Sciatic nerve (tissue), 2 donors: ENCODE data around the gene XYLT1. TPM values are rescaled to one million over a fixed set of nuclear protein-coding genes. Genes with fewer than 3 reads are reported as not detected.
"Not testable (repeated sequence)": the region's sequence is repeated elsewhere in the genome, so short reads cannot be mapped to it uniquely, and the experiment has no call there.

Experiments used
- ATAC-seq: fragments of 200-7000 bp; cut with Tn5 transposase; one replicate; pipeline ENCODE4 v1.9.1; 2020; ENCODE audit warnings: mild to moderate bottlenecking, moderate library complexity
- DNase-seq: peaks from one replicate; pipeline ENCODE4 v3.0.0-alpha.2; 2020; ENCODE audit warnings: low spot score
- intact Hi-C: fragments of 100-400 bp; cut with DNase I; formaldehyde crosslinking; loops from one replicate; pipeline ENCODE4 v1.14.2; 2022
- total RNA-seq: library from RNA; stranded (reverse); fragmentation: NEBNext Ultra II Directional; extraction: Animal tissue kit (Norgen Biotek cat#: 25700); gene quantifications from one replicate; pipeline ENCODE4 v1.2.1, GENCODE V29; 2021
- donor health status: DM: no; HTN: no; CAD: no.
- donor health status: DM: no; HTN: no; CAD: no.

XYLT1 gene
- total RNA-seq, 1 donor from 2014 or later = 17.3 TPM

GRCh38 chr16:17335406-17335805, 135.4 kb downstream of the XYLT1 start:
- DNase-seq, ATAC-seq, intact Hi-C loops: not testable (repeated sequence)

GRCh38 chr16:17334096-17334495, 136.7 kb downstream of the XYLT1 start:
- DNase-seq = no peak
- peak; percentile 40 for ATAC-seq
- intact Hi-C loops = no loop called here

DNA sequence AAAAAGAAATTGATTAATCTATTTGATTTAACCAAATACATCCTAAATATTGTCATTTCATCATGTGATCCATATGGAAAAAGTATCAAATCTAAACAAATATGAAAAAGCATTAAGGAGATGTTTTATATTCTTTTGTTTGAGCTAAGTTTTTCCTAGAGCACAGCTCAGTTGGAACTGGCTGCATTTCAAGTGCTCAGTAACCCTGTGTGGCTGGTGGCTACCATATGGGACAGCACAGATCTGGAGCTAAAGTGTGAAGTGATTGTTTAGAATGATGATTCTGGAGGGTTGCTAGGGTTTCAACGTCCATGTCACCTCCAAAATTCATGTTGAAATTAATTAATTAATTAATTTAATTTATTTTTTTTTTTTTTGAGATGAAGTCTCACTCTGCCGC, 137.5 kb downstream of the XYLT1 start:
- ATAC-seq (no peak), DNase-seq (no peak)
- intact Hi-C loops = no loop called here

DNA sequence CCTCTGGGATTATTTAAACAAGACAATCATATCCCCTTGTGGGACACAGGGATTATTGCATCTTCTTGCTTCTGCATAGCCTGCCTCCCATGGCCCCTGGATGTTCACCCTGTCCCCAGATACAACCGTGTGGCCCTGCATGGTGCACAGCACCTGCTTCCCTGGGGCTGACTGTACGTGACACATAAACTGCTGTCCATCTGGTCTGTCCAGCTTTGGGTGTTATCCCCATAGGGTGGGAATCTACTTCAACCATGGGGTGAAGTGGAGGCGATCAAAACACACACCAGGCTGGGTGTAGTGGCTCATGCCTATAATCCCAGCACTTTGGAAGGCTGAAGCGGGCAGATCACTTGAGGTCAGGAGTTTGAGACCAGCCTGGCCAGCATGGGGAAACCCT, 138.8 kb downstream of the XYLT1 start:
- no peak for ATAC-seq
- intact Hi-C loops = no loop called here
- no peak for DNase-seq

DNA sequence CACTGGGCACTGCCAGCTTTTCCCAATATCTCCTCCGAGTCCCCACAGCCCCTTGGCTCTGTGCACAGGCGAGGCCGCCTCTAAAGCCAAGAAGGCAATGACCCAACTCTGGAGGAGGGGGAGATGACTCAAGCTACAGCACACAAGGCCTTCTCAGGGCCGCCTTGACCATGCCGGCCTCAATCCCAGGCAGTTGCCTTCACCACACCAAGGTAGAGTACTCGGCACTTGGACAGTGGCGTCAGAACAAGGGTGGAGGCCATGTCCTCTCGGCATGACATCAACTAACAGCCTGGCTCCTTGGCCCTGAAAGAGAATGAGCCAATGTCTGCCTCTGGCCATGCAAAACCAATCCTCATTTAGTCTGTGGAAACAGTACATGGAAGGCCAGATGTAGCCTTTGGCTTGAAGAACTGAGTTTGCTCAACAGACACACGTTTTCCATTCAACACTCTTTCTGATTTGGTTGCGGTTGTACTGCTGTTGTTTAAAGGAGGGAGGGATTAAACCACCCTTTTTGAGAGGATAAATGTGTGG, 139.6 kb downstream of the XYLT1 start:
- DNase-seq (no peak), ATAC-seq (peak; percentile 83)
- intact Hi-C loops = no loop called here

DNA sequence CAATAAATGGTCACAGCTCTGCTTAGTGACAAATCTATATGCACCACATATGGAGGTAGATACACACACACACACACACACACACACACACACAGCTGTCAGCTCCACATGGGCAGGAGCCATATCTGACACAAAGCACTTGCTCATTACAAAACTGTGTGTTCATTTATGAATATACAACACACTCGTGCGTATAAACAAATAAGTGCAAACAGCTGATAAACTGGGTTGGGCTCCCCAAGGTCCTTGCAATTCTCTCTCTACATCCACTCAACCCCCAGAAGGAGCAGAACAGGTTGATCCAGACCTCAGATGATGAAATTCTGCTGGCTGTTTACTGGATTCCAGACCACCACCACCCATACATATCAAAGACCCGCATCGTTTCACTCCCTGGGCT, 140.7 kb downstream of the XYLT1 start:
- intact Hi-C loops = no loop called here
- ATAC-seq (no peak), DNase-seq (no peak)

DNA sequence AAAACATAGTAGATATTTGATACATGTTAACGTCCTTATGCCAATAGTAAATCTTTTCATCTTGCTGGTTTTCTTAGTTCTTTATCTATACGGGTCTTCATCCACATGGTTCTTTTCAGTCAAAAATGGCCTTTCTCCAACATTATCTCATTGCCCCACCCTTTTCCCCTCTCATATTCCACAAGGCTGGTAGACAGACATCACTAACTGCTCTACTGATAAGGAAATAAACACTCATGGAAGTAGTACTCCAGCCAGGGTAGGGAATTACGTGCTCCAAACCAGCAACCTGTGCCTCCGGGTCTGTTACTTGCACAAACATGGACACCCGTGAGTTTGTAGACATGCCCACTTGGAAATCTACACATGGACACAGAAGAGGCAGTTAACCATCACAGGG, 141.4 kb downstream of the XYLT1 start:
- peak; percentile 21 for ATAC-seq
- intact Hi-C loops = no loop called here
- no peak for DNase-seq

GRCh38 chr16:17328932-17329331, 141.8 kb downstream of the XYLT1 start:
- intact Hi-C loops = no loop called here
- ATAC-seq (peak; percentile 74), DNase-seq (no peak)

GRCh38 chr16:17327664-17328335, 143.0 kb downstream of the XYLT1 start:
- DNase-seq (no peak), ATAC-seq (no peak)
- intact Hi-C loops = no loop called here

DNA sequence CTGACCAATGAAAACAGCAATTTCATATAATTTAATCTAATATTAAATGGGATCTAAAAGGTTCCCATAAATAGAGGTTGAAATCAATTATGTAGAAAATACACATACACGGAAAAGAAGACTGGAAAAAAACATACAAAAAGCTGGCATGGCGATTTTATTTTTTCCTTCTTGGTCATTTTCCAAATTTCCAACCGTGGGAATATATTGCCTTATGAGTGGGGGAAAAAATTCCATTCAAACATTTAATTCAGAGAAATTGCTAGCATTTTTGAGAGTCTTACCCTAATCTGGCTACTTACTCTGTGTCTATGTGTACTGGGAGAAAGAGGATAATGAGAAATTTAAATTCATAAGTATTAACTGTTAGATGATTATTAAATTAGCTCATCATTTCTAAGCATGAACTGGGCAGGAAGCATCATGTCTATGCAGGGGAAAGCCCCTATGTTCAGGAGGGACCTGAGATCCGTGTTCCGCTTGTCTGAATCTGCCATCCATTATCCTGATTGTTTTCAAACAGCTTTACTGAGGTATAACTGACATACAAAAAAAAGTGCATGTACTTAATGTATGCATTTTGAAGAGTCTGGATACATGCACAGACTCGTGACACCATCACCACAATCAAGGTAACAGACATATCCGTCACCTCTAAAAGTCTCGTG, 145.2 kb downstream of the XYLT1 start:
- intact Hi-C loops = no loop called here
- ATAC-seq = no peak
- DNase-seq = no peak

DNA sequence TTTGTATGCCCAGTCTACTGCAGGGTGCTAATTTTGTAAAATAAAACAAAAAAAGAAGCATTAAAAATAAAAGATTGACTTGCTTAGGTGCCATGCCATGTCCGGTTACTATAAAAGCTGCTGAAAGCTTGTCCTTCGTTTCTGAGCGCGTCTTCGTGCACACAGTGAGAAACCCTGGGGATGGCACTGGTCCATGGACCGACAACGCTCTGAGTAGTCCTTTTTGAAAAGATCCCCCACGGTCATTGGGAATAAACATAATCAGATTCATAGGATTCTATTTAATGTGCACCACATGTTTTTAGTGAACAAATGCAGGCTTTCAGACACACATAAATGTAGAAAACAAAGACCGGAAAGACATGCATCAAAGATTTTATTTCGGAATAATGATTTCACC, 146.3 kb downstream of the XYLT1 start:
- intact Hi-C loops = no loop called here
- no peak for DNase-seq
- no peak for ATAC-seq

DNA sequence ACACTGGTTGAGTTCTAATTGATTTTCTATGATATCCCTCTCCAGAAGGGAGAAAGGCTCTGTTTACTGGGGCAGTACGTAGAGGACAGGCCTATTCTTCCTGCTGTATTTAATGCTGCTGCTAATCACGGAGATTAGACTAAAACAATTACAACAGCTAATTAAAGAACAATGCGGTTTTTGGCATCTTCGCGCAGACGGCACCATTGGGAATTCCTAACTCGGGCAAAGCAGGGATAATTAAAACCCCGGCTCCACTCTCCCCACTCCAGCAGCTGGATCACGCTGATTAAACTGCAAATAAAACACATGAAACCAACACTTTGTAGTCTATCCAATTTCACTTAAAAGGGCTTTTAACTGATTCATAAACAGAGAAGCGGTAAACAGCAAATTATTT, 147.6 kb downstream of the XYLT1 start:
- no peak for ATAC-seq
- no peak for DNase-seq
- intact Hi-C loops = no loop called here

DNA sequence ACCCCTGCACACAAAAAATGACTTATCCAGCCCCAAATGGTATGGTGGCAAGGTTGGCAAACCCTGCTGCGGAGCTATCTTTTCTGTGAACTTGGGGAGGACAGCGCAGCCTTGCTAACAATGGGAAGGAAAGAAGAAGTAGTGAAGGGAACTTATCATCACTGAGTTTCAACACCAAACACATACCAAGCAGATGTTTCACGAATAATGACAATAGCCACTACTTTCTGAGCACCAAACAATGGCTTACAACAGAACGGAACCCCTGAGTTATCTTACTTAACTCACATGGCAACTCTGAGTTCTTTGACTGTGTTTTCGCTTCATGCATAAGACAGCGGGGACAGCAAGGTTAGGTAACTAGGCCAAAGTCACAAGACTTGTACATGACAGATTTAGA, 148.9 kb downstream of the XYLT1 start:
- ATAC-seq = no peak
- DNase-seq = no peak
- intact Hi-C loops = no loop called here

- DNase-seq (no peak), ATAC-seq (no peak)
- intact Hi-C loops = no loop called here
These were observed 150.8 kb downstream of the XYLT1 start for GRCh38 chr16:17320009-17320408.

GRCh38 chr16:17318238-17318637, 152.5 kb downstream of the XYLT1 start:
- ATAC-seq (peak; percentile 67), DNase-seq (peak; percentile 55)
- intact Hi-C loops = no loop called here

DNA sequence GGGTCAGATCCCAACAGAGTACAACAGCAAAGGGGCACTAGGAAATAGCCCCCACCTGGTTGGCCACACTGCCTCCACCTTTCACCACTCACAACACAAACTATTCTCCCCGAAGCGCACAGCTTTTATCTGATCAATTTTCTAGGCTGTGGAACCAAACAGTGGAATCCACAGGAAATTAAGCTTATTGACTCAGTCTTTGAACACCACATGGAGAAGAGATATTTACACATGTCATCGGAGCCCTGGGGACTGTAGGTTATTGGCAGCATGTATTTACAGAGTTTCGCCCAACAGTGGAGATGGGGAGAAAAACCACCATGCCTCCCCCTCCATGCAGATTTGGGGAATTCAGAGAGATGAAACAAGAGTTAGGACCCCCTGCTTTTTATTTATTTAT, 154.8 kb downstream of the XYLT1 start:
- intact Hi-C loops = no loop called here
- DNase-seq (no peak), ATAC-seq (no peak)

DNA sequence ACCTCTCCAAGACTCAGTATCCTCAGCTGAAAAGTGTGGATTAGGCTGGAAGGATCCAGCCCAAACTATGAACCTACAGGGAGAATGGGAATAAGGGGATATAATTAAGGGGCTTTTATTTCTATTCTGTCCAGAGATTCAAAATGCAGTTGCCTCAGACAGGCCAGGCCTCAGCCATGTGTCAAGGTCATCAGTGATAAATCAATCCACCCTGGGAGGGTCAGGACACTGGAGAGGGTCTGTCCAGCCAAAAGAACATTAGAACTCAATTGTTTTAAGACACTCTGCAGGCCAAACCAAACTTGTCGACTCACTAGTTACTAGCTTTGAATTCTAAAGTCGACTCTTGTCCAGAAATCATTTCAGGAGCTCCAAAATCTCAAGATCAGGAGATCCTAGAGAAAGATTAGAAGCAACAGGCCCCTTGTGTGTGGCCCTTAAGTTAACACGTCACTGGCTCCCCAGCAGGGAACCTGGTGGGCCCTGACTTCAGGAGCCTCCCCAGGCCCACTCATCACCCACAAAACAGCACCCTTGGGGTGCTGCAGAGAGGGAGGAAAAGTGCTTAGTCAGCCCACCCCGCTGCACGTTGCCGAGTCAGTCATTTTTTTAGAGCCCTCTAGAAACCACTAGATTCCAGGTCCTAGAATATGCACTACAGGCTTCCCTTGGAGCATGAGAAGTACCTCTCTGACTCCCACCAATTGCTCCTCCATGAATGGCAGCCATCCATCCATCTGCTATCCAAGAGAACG, 156.8 kb downstream of the XYLT1 start:
- peak; percentile 63 for ATAC-seq
- no peak for DNase-seq
- intact Hi-C loops = no loop called here

GRCh38 chr16:17313085-17313611, 157.6 kb downstream of the XYLT1 start:
- peak; percentile 78 for ATAC-seq
- peak; percentile 73 for DNase-seq
- intact Hi-C loops = no loop called here

DNA sequence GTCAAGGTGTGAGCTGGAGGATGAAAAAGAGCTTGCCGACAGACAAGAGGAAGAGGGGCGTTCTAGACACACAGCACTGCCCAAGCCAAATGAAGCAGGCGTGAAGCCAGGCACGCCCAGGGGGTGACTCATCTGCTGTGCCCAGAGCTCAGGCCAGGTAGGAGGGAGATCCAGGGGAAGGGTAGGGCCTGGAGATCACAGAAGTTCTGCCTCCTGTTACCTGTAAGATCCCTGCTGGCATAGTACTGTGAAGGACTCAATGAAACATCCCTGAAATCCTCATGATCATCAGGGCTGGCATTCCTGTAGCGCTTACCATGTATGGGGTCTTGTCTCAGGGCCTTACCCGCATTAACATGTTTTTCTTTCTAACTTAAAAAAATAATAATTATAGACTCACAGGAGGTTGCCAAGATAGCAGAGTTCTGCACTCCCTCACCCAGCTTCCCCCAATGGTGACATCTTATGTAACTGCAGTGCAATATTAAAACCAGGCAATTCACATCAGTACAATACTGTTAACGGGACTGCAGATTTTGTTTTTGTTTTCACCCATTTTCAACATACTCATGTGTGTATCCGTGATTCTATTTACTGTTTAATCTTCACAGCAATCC, 158.6 kb downstream of the XYLT1 start:
- DNase-seq (no peak), ATAC-seq (no peak)
- intact Hi-C loops = no loop called here
